ENCODE measurements around the gene SPSB4. TPM values are rescaled to one million over a fixed set of nuclear protein-coding genes. Genes with fewer than 3 reads are reported as not detected.
"Not testable (repeated sequence)": the region's sequence is repeated elsewhere in the genome, so short reads cannot be mapped to it uniquely, and the experiment has no call there.

SPSB4 gene
- total RNA-seq, 2 donors from 2014 or later: not detected

DNA sequence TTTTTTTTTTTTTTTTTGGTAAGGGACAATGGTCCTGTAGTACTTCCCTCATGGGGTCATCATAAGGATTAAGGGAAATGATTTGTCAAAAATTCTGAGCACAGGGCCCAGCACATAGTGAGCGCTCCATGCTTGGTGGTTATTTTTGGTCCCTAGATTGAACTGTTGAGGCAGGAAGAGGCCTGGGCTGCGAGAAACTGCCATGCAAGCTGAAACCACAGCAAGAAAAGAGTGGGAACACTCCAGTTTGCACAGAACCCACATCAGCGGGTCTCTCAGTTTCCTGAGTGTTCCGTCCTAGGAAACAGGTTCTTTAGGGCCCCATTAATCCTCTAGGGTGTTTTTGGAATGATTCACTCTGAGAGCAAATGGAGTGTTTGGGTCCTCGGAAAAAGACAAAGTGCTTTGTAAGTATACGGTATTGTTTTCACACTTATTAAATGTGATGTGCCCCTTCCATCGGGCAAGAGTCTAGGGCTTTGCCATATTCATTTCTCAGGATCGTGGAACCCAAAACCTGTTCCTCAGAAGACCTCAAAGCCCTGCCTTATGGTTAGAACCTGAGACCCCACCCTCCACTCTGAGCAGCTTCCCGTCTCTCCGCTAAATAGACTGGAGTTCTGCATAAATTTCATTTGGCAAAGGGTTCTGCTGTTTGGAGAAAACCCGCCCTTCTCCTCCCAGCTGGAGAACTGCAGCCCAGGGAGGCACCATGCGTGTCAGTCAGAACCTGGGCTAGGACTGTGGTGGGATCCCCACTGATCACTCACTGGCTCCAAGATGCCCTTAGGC lies 60.4 kb downstream of the SPSB4 start:
- H3K36me3 Mint-ChIP-seq (ENCODE audit: insufficient read depth in 2 of 2): no peaks in the 10 kb centered on the region
- H3K4me1 Mint-ChIP-seq (ENCODE audit: low read depth): no peaks in the 10 kb centered on the region
- ATAC-seq (replicated peaks in 1 of 2): no peak
- H3K4me3 Mint-ChIP-seq: no peak overlapping the region
- H3K9me3 Mint-ChIP-seq: no peaks in the 10 kb centered on the region
- no peak overlapping the region for H3K27ac Mint-ChIP-seq
- DNase-seq: no peak
- no peaks in the 10 kb centered on the region for H3K27me3 Mint-ChIP-seq (ENCODE audit: low read depth)

GRCh38 chr3:141112686-141113297 lies 61.6 kb downstream of the SPSB4 start:
- ATAC-seq (replicated peaks in 1 of 2) (no peak), DNase-seq (no peak)
- Mint-ChIP-seq H3K4me1 (ENCODE audit: low read depth) (no peaks in the 10 kb centered on the region), H3K27ac (no peak overlapping the region), H3K27me3 (ENCODE audit: low read depth) (no peaks in the 10 kb centered on the region), H3K9me3 (no peaks in the 10 kb centered on the region), H3K4me3 (no peak overlapping the region), H3K36me3 (ENCODE audit: insufficient read depth in 2 of 2) (no peaks in the 10 kb centered on the region)

GRCh38 chr3:141113680-141114079 lies 62.5 kb downstream of the SPSB4 start:
- H3K27ac Mint-ChIP-seq; H3K4me1 Mint-ChIP-seq (ENCODE audit: low read depth); ATAC-seq (replicated peaks in 1 of 2); DNase-seq; H3K9me3 Mint-ChIP-seq; H3K4me3 Mint-ChIP-seq; H3K27me3 Mint-ChIP-seq (ENCODE audit: low read depth); H3K36me3 Mint-ChIP-seq (ENCODE audit: insufficient read depth in 2 of 2): not testable (repeated sequence)

- DNase-seq (no peak), ATAC-seq (replicated peaks in 1 of 2) (no peak)
- H3K9me3 Mint-ChIP-seq: no peaks in the 10 kb centered on the region
- H3K4me3 Mint-ChIP-seq: no peak overlapping the region
- H3K27me3 Mint-ChIP-seq (ENCODE audit: low read depth): no peaks in the 10 kb centered on the region
- H3K36me3 Mint-ChIP-seq (ENCODE audit: insufficient read depth in 2 of 2): no peaks in the 10 kb centered on the region
- no peak overlapping the region for H3K27ac Mint-ChIP-seq
- H3K4me1 Mint-ChIP-seq (ENCODE audit: low read depth): no peaks in the 10 kb centered on the region
Measured at GRCh38 chr3:141114179-141114745, 63.1 kb downstream of the SPSB4 start.

DNA sequence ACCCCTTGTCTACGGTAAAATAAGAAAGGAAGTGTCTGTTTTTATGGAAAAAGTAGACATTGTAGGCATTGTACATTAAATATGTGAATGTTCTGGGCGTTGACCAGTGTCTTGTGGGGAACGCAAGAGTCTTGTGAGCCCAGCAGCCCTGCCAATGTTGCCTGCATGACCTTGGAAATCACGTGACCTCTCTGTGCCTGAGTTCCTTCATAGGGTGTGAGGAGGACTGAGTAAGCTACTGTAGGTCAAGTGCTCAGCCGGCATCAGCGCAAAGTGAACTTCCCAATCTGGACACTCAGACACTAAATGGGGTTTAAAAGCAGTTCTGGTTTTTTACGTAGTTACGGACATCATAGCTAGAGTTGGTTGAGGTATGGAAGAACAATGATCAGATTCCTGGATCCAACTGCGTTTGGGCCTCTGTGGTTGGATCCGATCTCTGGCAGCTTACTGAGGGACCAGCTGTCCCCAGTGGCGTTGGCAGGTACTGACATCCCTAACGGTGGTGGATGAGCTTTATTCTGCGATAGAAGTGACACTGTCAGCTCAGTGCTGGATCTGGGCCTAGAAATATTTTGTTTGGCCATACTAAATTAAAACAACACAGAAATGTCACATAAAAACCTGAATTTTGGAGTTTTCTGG lies 63.8 kb downstream of the SPSB4 start:
- ATAC-seq (replicated peaks in 1 of 2) (no peak), DNase-seq (no peak)
- Mint-ChIP-seq H3K27me3 (ENCODE audit: low read depth) (no peaks in the 10 kb centered on the region), H3K4me3 (no peak overlapping the region), H3K36me3 (ENCODE audit: insufficient read depth in 2 of 2) (no peaks in the 10 kb centered on the region), H3K27ac (no peak overlapping the region), H3K9me3 (no peaks in the 10 kb centered on the region), H3K4me1 (ENCODE audit: low read depth) (no peaks in the 10 kb centered on the region)

GRCh38 chr3:141115789-141116541 lies 64.8 kb downstream of the SPSB4 start:
- Mint-ChIP-seq H3K27me3 (ENCODE audit: low read depth) (no peaks in the 10 kb centered on the region), H3K9me3 (no peaks in the 10 kb centered on the region), H3K4me1 (ENCODE audit: low read depth) (no peaks in the 10 kb centered on the region), H3K27ac (no peak overlapping the region), H3K36me3 (ENCODE audit: insufficient read depth in 2 of 2) (no peaks in the 10 kb centered on the region), H3K4me3 (no peak overlapping the region)
- DNase-seq: no peak
- ATAC-seq (replicated peaks in 1 of 2): no peak

GRCh38 chr3:141116721-141117120 lies 65.6 kb downstream of the SPSB4 start:
- no peaks in the 10 kb centered on the region for H3K4me1 Mint-ChIP-seq (ENCODE audit: low read depth)
- no peak overlapping the region for H3K4me3 Mint-ChIP-seq
- H3K36me3 Mint-ChIP-seq (ENCODE audit: insufficient read depth in 2 of 2): no peaks in the 10 kb centered on the region
- no peak overlapping the region for H3K27ac Mint-ChIP-seq
- peaks cover 1 to 3% of the 10 kb centered on the region in 2 donors for H3K9me3 Mint-ChIP-seq
- H3K27me3 Mint-ChIP-seq (ENCODE audit: low read depth): peaks cover 5% of the 10 kb centered on the region
- ATAC-seq (replicated peaks in 1 of 2) (no peak), DNase-seq (no peak)

DNA sequence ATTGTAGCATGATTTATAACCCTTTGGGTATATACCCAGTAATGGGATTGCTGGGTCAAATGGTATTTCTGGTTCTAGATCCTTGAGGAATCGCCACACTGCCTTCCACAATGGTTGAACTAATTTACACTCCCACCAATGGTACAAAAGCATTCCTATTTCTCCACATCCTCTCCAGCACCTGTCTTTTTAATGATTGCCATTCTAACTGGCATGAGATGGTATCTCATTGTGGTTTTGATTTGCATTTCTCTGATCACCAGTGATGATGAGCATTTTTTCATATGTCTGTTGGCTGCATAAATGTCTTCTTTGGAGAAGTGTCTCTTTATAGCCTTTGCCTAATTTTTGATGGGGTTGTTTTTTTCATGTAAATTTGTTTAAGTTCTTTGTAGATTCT lies 66.8 kb downstream of the SPSB4 start:
- not testable (repeated sequence) for H3K27me3 Mint-ChIP-seq (ENCODE audit: low read depth); H3K9me3 Mint-ChIP-seq; H3K4me3 Mint-ChIP-seq; H3K27ac Mint-ChIP-seq; ATAC-seq (replicated peaks in 1 of 2); H3K36me3 Mint-ChIP-seq (ENCODE audit: insufficient read depth in 2 of 2); DNase-seq; H3K4me1 Mint-ChIP-seq (ENCODE audit: low read depth)

DNA sequence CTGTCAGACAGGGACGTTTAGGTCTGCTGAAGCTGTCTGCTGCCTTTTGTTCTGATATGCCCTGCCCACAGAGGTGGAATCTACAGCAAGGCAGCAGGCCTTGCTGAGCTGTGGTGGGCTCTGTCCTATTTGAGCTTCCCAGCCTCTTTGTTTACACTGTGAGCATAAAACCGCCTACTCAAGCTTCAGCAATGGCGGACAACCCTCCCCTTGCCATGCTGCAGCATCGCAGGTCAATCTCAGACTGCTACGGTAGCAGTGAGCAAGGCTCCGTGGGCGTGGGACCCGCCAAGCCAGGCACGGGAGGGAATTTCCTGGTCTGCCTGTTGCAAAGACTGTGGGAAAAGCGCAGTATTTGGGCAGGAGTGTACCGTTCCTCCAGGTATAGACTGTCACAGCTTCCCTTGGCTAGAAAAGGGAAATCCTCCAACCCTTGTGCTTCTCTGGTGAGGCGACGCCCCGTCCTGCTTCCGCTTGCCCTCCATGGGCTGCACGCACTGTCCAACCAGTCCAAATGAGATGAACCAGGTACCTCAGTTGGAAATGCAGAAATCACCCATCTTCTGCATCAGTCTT lies 71.4 kb downstream of the SPSB4 start:
- Mint-ChIP-seq H3K27ac (no peak overlapping the region), H3K4me1 (ENCODE audit: low read depth) (no peaks in the 10 kb centered on the region), H3K4me3 (no peak overlapping the region), H3K36me3 (ENCODE audit: insufficient read depth in 2 of 2) (no peaks in the 10 kb centered on the region), H3K9me3 (peaks cover 1 to 3% of the 10 kb centered on the region in 2 donors), H3K27me3 (ENCODE audit: low read depth) (peaks cover 19% of the 10 kb centered on the region)
- ATAC-seq (replicated peaks in 1 of 2) (no peak), DNase-seq (no peak)

GRCh38 chr3:141123677-141124410 lies 72.7 kb downstream of the SPSB4 start:
- Mint-ChIP-seq H3K4me3 (no peak overlapping the region), H3K36me3 (ENCODE audit: insufficient read depth in 2 of 2) (no peaks in the 10 kb centered on the region), H3K27ac (no peak overlapping the region), H3K9me3 (peaks cover 1 to 3% of the 10 kb centered on the region in 2 donors), H3K4me1 (ENCODE audit: low read depth) (peaks cover 5% of the 10 kb centered on the region), H3K27me3 (ENCODE audit: low read depth) (peaks cover 19% of the 10 kb centered on the region)
- no peak for DNase-seq
- ATAC-seq (replicated peaks in 1 of 2): no peak

GRCh38 chr3:141124715-141125114 lies 73.6 kb downstream of the SPSB4 start:
- Mint-ChIP-seq H3K27ac (no peak overlapping the region), H3K27me3 (ENCODE audit: low read depth) (peaks cover 19% of the 10 kb centered on the region), H3K4me3 (no peak overlapping the region), H3K36me3 (ENCODE audit: insufficient read depth in 2 of 2) (no peaks in the 10 kb centered on the region), H3K9me3 (peaks cover 1 to 3% of the 10 kb centered on the region in 2 donors), H3K4me1 (ENCODE audit: low read depth) (peaks cover 5% of the 10 kb centered on the region)
- ATAC-seq (replicated peaks in 1 of 2): no peak
- no peak for DNase-seq

- H3K4me1 Mint-ChIP-seq (ENCODE audit: low read depth): peaks cover 5% of the 10 kb centered on the region
- no peak for DNase-seq
Measured at GRCh38 chr3:141125351-141125750, 74.2 kb downstream of the SPSB4 start.

More at GRCh38 chr3:141125351-141125750, 74.2 kb downstream of the SPSB4 start:
- Mint-ChIP-seq H3K36me3 (ENCODE audit: insufficient read depth in 2 of 2) (no peaks in the 10 kb centered on the region), H3K27me3 (ENCODE audit: low read depth) (peaks cover 19% of the 10 kb centered on the region), H3K9me3 (peaks cover 1 to 3% of the 10 kb centered on the region in 2 donors), H3K27ac (no peak overlapping the region), H3K4me3 (no peak overlapping the region)
- no peak for ATAC-seq (replicated peaks in 1 of 2)

All from activated T-cell treated with anti-CD3 and anti-CD28 coated beads, Interleukin-2, amount 50 U/mL, for 72 hours (primary cell).